OCI-LY7 (cell line): Measurements from ENCODE around the gene CD1E.

ENCODE experiments used
- CTCF ChIP-seq: fragments of 200-600 bp; sonication (generic); conservative IDR thresholded peaks from 2 replicates; pipeline ENCODE4 v1.5.1; 2014; ENCODE audit warnings: mild to moderate bottlenecking, antibody characterized with exemption, low read length, moderate library complexity, mixed read lengths
- EZH2phosphoT487 ChIP-seq: fragments of 200-600 bp; sonication (generic); IDR thresholded peaks from 2 replicates; pipeline ENCODE4 v1.6.1; 2018; ENCODE audit warnings: low read depth, borderline replicate concordance, mild to moderate bottlenecking, mixed run types, antibody characterized with exemption, low read length, moderate library complexity, mixed read lengths

- TF ChIP-seq CTCF, result no peak
- TF ChIP-seq EZH2phosphoT487, result no peak
These were observed 19.0 kb upstream of the CD1E start for GRCh38 chr1:158334526-158335212.
